SJSA1 (cell line): ENCODE measurements around the gene CRB1. TPM values are rescaled to one million over a fixed set of nuclear protein-coding genes. Genes with fewer than 3 reads are reported as not detected.
"Not testable (repeated sequence)": the region's sequence is repeated elsewhere in the genome, so short reads cannot be mapped to it uniquely, and the experiment has no call there.

Experiments used
- DNase-seq, 2 experiments: peaks; one replicate each; pipeline ENCODE4 v3.0.0-alpha.2; 2015 to 2020; ENCODE audit warnings: low spot score in 2 of 2, low read depth in 1 of 2
- H3K27ac ChIP-seq: fragments of 250-450 bp; sonication (Bioruptor Pico); 2 replicates; pipeline ENCODE4 v1.5.1; 2020; ENCODE audit warnings: mild to moderate bottlenecking, moderate library complexity
- H3K27me3 ChIP-seq: fragments of 250-450 bp; sonication (Bioruptor Pico); replicated peaks from 2 replicates; pipeline ENCODE4 v1.5.1; 2020; ENCODE audit warnings: mild to moderate bottlenecking, moderate library complexity
- H3K36me3 ChIP-seq: fragments of 250-450 bp; sonication (Bioruptor Pico); 2 replicates; pipeline ENCODE4 v1.5.1; 2020; ENCODE audit warnings: mild to moderate bottlenecking
- H3K4me1 ChIP-seq: fragments of 250-450 bp; sonication (Bioruptor Pico); replicated peaks from 2 replicates; pipeline ENCODE4 v1.6.1; 2021; ENCODE audit warnings: mild to moderate bottlenecking
- H3K4me3 ChIP-seq: fragments of 250-450 bp; sonication (Bioruptor Pico); 2 replicates; pipeline ENCODE4 v1.5.1; 2020; ENCODE audit warnings: mild to moderate bottlenecking
- H3K9me3 ChIP-seq: fragments of 250-450 bp; sonication (Bioruptor Pico); replicated peaks from 2 replicates; pipeline ENCODE4 v1.5.1; 2020; ENCODE audit warnings: mild to moderate bottlenecking
- total RNA-seq: library from RNA; depleted of rRNA; stranded (reverse); fragments of >200 nt; shearing (Covaris generic); gene quantifications from 2 replicates; pipeline ENCODE4 v1.2.3, GENCODE V29; 2014

Gene CRB1
- total RNA-seq, 1 experiment from 2014 or later: 0.05 TPM

- DNase-seq: no peak
- Histone ChIP-seq H3K27ac (no peak overlapping the region), H3K4me3 (no peak overlapping the region), H3K4me1 (no peaks in the 10 kb centered on the region), H3K27me3 (no peaks in the 10 kb centered on the region), H3K36me3 (no peaks in the 10 kb centered on the region), H3K9me3 (no peaks in the 10 kb centered on the region)
Measured at GRCh38 chr1:197472141-197472540, 204.1 kb downstream of the CRB1 start.

- Histone ChIP-seq H3K27me3 (no peaks in the 10 kb centered on the region), H3K9me3 (no peaks in the 10 kb centered on the region), H3K27ac (no peak overlapping the region), H3K36me3 (no peaks in the 10 kb centered on the region), H3K4me1 (no peaks in the 10 kb centered on the region), H3K4me3 (no peak overlapping the region)
- no peak for DNase-seq
Measured at GRCh38 chr1:197480446-197480845, 212.4 kb downstream of the CRB1 start.

- Histone ChIP-seq H3K36me3 (no peaks in the 10 kb centered on the region), H3K27ac (no peak overlapping the region), H3K4me1 (no peaks in the 10 kb centered on the region), H3K9me3 (no peaks in the 10 kb centered on the region), H3K27me3 (no peaks in the 10 kb centered on the region), H3K4me3 (no peak overlapping the region)
- no peak for DNase-seq
Measured at GRCh38 chr1:197481101-197481500, 213.0 kb downstream of the CRB1 start.

- no peaks in the 10 kb centered on the region for H3K4me1 ChIP-seq
- no peak overlapping the region for H3K27ac ChIP-seq
- DNase-seq: no peak
- no peaks in the 10 kb centered on the region for H3K27me3 ChIP-seq
- no peaks in the 10 kb centered on the region for H3K36me3 ChIP-seq
- H3K4me3 ChIP-seq: no peak overlapping the region
- H3K9me3 ChIP-seq: no peaks in the 10 kb centered on the region
Measured at GRCh38 chr1:197485790-197486189, 217.7 kb downstream of the CRB1 start.

GRCh38 chr1:197486946-197487345, 218.9 kb downstream of the CRB1 start:
- Histone ChIP-seq H3K9me3 (no peaks in the 10 kb centered on the region), H3K27me3 (no peaks in the 10 kb centered on the region), H3K36me3 (no peaks in the 10 kb centered on the region), H3K27ac (no peak overlapping the region), H3K4me1 (no peaks in the 10 kb centered on the region), H3K4me3 (no peak overlapping the region)
- DNase-seq: no peak

GRCh38 chr1:197491505-197491904, 223.5 kb downstream of the CRB1 start:
- H3K36me3 ChIP-seq, H3K4me1 ChIP-seq, H3K27me3 ChIP-seq, H3K27ac ChIP-seq, DNase-seq, H3K9me3 ChIP-seq, H3K4me3 ChIP-seq: not testable (repeated sequence)

GRCh38 chr1:197496722-197497121, 228.7 kb downstream of the CRB1 start:
- Histone ChIP-seq H3K9me3 (no peaks in the 10 kb centered on the region), H3K27me3 (no peaks in the 10 kb centered on the region; the same call in 1 of the 2 replicates), H3K4me1 (no peaks in the 10 kb centered on the region), H3K27ac (no peak overlapping the region), H3K4me3 (no peak overlapping the region), H3K36me3 (no peaks in the 10 kb centered on the region)
- DNase-seq: no peak

- H3K9me3 ChIP-seq: no peaks in the 10 kb centered on the region
- no peaks in the 10 kb centered on the region for H3K4me1 ChIP-seq
- H3K27ac ChIP-seq: no peak overlapping the region
- no peaks in the 10 kb centered on the region for H3K36me3 ChIP-seq
- H3K4me3 ChIP-seq: no peak overlapping the region
- no peaks in the 10 kb centered on the region for H3K27me3 ChIP-seq
- DNase-seq: no peak
Measured at GRCh38 chr1:197510691-197511378, 242.8 kb downstream of the CRB1 start.

- Histone ChIP-seq H3K9me3 (no peaks in the 10 kb centered on the region), H3K27ac (no peak overlapping the region), H3K4me3 (no peak overlapping the region), H3K27me3 (no peaks in the 10 kb centered on the region), H3K4me1 (no peaks in the 10 kb centered on the region), H3K36me3 (no peaks in the 10 kb centered on the region)
- no peak for DNase-seq
Measured at GRCh38 chr1:197515421-197515820, 247.4 kb downstream of the CRB1 start.

- DNase-seq: peak in 1 of 2 experiments; percentile 12
- Histone ChIP-seq H3K27me3 (no peaks in the 10 kb centered on the region), H3K4me3 (no peak overlapping the region), H3K4me1 (no peaks in the 10 kb centered on the region), H3K9me3 (no peaks in the 10 kb centered on the region), H3K27ac (no peak overlapping the region), H3K36me3 (no peaks in the 10 kb centered on the region)
Measured at GRCh38 chr1:197519741-197520334, 251.8 kb downstream of the CRB1 start.

- H3K36me3 ChIP-seq: no peaks in the 10 kb centered on the region
Measured at GRCh38 chr1:197521118-197521739, 253.2 kb downstream of the CRB1 start.

GRCh38 chr1:197526736-197527371, 258.8 kb downstream of the CRB1 start:
- Histone ChIP-seq H3K27me3 (no peaks in the 10 kb centered on the region), H3K36me3 (no peaks in the 10 kb centered on the region), H3K4me1 (no peaks in the 10 kb centered on the region), H3K4me3 (no peak overlapping the region), H3K9me3 (no peaks in the 10 kb centered on the region), H3K27ac (no peak overlapping the region)
- DNase-seq: no peak

More at GRCh38 chr1:197521118-197521739, 253.2 kb downstream of the CRB1 start:
- no peak overlapping the region for H3K27ac ChIP-seq
- H3K9me3 ChIP-seq: no peaks in the 10 kb centered on the region
- DNase-seq: peak in 1 of 2 experiments; percentile 46
- H3K27me3 ChIP-seq: no peaks in the 10 kb centered on the region
- H3K4me1 ChIP-seq: no peaks in the 10 kb centered on the region
- H3K4me3 ChIP-seq: no peak overlapping the region
